Hepatocyte (in vitro differentiated cells): ENCODE data around the gene MPG. TPM values are rescaled to one million over a fixed set of nuclear protein-coding genes. Genes with fewer than 3 reads are reported as not detected.

Source experiments
- DNase-seq: peaks from one replicate; pipeline ENCODE4 v3.0.0-alpha.2; 2016; ENCODE audit warnings: low spot score
- H2AFZ ChIP-seq: fragments of 200-600 bp; sonication (generic); 2 replicates; pipeline ENCODE4 v1.6.0; 2016; ENCODE audit warnings: antibody characterized with exemption, mild to moderate bottlenecking
- H3K27ac ChIP-seq: fragments of 200-600 bp; sonication (generic); 2 replicates; pipeline ENCODE4 v1.5.1; 2016; ENCODE audit warnings: mild to moderate bottlenecking
- H3K27me3 ChIP-seq: fragments of 200-600 bp; sonication (generic); 2 replicates; pipeline ENCODE4 v1.6.1; 2016
- H3K36me3 ChIP-seq: fragments of 200-600 bp; sonication (generic); replicated peaks from 2 replicates; pipeline ENCODE4 v1.5.1; 2016; ENCODE audit warnings: low read depth; ENCODE audit not compliant: insufficient read depth
- H3K4me1 ChIP-seq: fragments of 200-600 bp; sonication (generic); 2 replicates; pipeline ENCODE4 v1.5.1; 2016; ENCODE audit warnings: mild to moderate bottlenecking, moderate library complexity; ENCODE audit not compliant: insufficient read depth
- H3K4me2 ChIP-seq: fragments of 200-600 bp; sonication (generic); 2 replicates; pipeline ENCODE4 v1.6.0; 2016
- H3K4me3 ChIP-seq: fragments of 200-600 bp; sonication (generic); 2 replicates; pipeline ENCODE4 v1.5.1; 2016; ENCODE audit warnings: mild to moderate bottlenecking
- H3K79me2 ChIP-seq: fragments of 200-600 bp; sonication (generic); 2 replicates; pipeline ENCODE4 v1.6.0; 2017; ENCODE audit warnings: mild to moderate bottlenecking
- H3K9me2 ChIP-seq: fragments of 200-600 bp; sonication (generic); replicated peaks from 2 replicates; pipeline ENCODE4 v1.6.0; 2017; ENCODE audit warnings: mild to moderate bottlenecking; ENCODE audit not compliant: insufficient read depth
- H3K9me3 ChIP-seq: fragments of 200-600 bp; sonication (generic); 2 replicates; pipeline ENCODE4 v1.5.1; 2016; ENCODE audit warnings: low read depth, mild to moderate bottlenecking
- H4K20me1 ChIP-seq: fragments of 200-600 bp; sonication (generic); 2 replicates; pipeline ENCODE4 v1.6.0; 2016; ENCODE audit warnings: mild to moderate bottlenecking; ENCODE audit not compliant: insufficient read depth, poor library complexity, severe bottlenecking
- CTCF ChIP-seq: fragments of 200-600 bp; sonication (generic); IDR thresholded peaks from 2 replicates; pipeline ENCODE4 v1.5.1; 2016; ENCODE audit warnings: antibody characterized with exemption, mild to moderate bottlenecking; ENCODE audit not compliant: poor library complexity
- EZH2 ChIP-seq: fragments of 200-600 bp; sonication (generic); IDR thresholded peaks from 2 replicates; pipeline ENCODE4 v1.6.1; 2016; ENCODE audit warnings: antibody characterized with exemption, mild to moderate bottlenecking, borderline replicate concordance
- EZH2phosphoT487 ChIP-seq: fragments of 200-600 bp; sonication (generic); IDR thresholded peaks from one replicate; pipeline ENCODE4 v1.6.1; 2018; ENCODE audit warnings: antibody characterized with exemption, mild to moderate bottlenecking, low read depth, moderate library complexity; ENCODE audit not compliant: unreplicated experiment, severe bottlenecking
- WGBS: methylation state at CpG from one replicate; pipeline ENCODE4 v1.1.6; 2016; ENCODE audit warnings: low lambda C conversion rate; ENCODE audit errors: missing lambda C conversion rate; 5-methylcytosine and 5-hydroxymethylcytosine counted together
- polyA plus RNA-seq: library from polyadenylated mRNA; unstranded; fragments of >200 nt; fragmentation: Nextera tagmentation; extraction: Ambion mirVana; gene quantifications from 2 replicates; pipeline ENCODE4 v1.2.1, GENCODE V29; 2016
- total RNA-seq: library from RNA; depleted of rRNA; stranded (reverse); fragments of >200 nt; gene quantifications from 2 replicates; pipeline ENCODE4 v1.2.3, GENCODE V29; 2014

MPG gene
- total and polyA plus RNA-seq, 2 experiments from 2014 or later, result 67.4 to 83.9 TPM

GRCh38 chr16:84718-85406 lies 6.8 kb downstream of the MPG start:
- Histone ChIP-seq H3K4me1 (no peaks in the 10 kb centered on the region), H4K20me1 (no peaks in the 10 kb centered on the region), H3K9me2 (no peaks in the 10 kb centered on the region), H3K27ac (peak overlapping the region; percentile 16), H3K4me3 (no peak overlapping the region), H3K9me3 (no peaks in the 10 kb centered on the region), H3K36me3 (no peaks in the 10 kb centered on the region), H3K79me2 (no peaks in the 10 kb centered on the region), H3K27me3 (no peaks in the 10 kb centered on the region), H3K4me2 (no peak overlapping the region), H2AFZ (no peak overlapping the region)
- no peak for TF ChIP-seq CTCF
- no peak for TF ChIP-seq EZH2
- TF ChIP-seq EZH2phosphoT487, result no peak
- 83% methylated on average over 7 of the region's 7 CpGs for WGBS
- DNase-seq, result no peak

GRCh38 chr16:85407-85782 lies 7.4 kb downstream of the MPG start:
- Histone ChIP-seq H3K4me3 (no peak overlapping the region), H3K27ac (no peak overlapping the region), H3K79me2 (no peaks in the 10 kb centered on the region), H3K9me2 (no peaks in the 10 kb centered on the region), H4K20me1 (no peaks in the 10 kb centered on the region), H3K27me3 (no peaks in the 10 kb centered on the region), H2AFZ (no peak overlapping the region), H3K4me1 (no peaks in the 10 kb centered on the region), H3K4me2 (no peak overlapping the region), H3K9me3 (no peaks in the 10 kb centered on the region), H3K36me3 (no peaks in the 10 kb centered on the region)
- TF ChIP-seq EZH2 (no peak), CTCF (no peak)
- DNase-seq, result no peak
- 93% methylated on average over 18 of the region's 18 CpGs for WGBS

GRCh38 chr16:85865-86264 lies 7.8 kb downstream of the MPG start:
- Histone ChIP-seq H3K9me2 (no peaks in the 10 kb centered on the region), H3K4me2 (no peak overlapping the region), H3K36me3 (no peaks in the 10 kb centered on the region), H3K4me3 (no peak overlapping the region), H3K27ac (no peak overlapping the region), H2AFZ (no peak overlapping the region), H3K27me3 (no peaks in the 10 kb centered on the region), H3K9me3 (no peaks in the 10 kb centered on the region), H3K79me2 (no peaks in the 10 kb centered on the region), H4K20me1 (no peaks in the 10 kb centered on the region), H3K4me1 (no peaks in the 10 kb centered on the region)
- 82% methylated on average over 9 of the region's 9 CpGs for WGBS
- TF ChIP-seq CTCF (no peak), EZH2phosphoT487 (no peak), EZH2 (no peak)
- DNase-seq, result no peak
